Adrenal gland (tissue), 12 donors: ENCODE results near the gene NPC2. TPM values are rescaled to one million over a fixed set of nuclear protein-coding genes. Genes with fewer than 3 reads are reported as not detected.

Experiments
- DNase-seq, 7 donors: peaks; one replicate each; pipeline ENCODE4 v3.0.0-alpha.2; 2019 to 2020
- H3K27ac ChIP-seq, 5 donors: fragments of 200-600 bp; sonication (generic) in 4 of 5; 1 replicate in 3 of 5; 2 replicates in 2 of 5; pipeline versions ENCODE4 v1.5.1 to v1.8.0; 2016 to 2020; ENCODE audit warnings: mild to moderate bottlenecking in 1 of 5
- H3K27me3 ChIP-seq: fragments of 200-600 bp; 2 replicates; pipeline ENCODE4 v1.8.0; 2021
- H3K36me3 ChIP-seq, 2 donors: fragments of 200-600 bp; replicated peaks in 1 of 2; 1 replicate in 1 of 2; 2 replicates in 1 of 2; pipeline versions ENCODE4 v1.5.1 to v1.8.0; 2018 to 2022
- H3K4me1 ChIP-seq, 2 donors: fragments of 200-600 bp; replicated peaks in 1 of 2; 1 replicate in 1 of 2; 2 replicates in 1 of 2; pipeline versions ENCODE4 v1.5.1 to v1.8.0; 2018 to 2021
- H3K4me3 ChIP-seq, 4 donors: fragments of 200-600 bp; sonication (generic) in 3 of 4; one replicate each; pipeline ENCODE4 v1.5.1; 2016 to 2018
- H3K9me3 ChIP-seq, 3 donors: fragments of 200-600 bp; sonication (generic) in 1 of 3; replicated peaks in 1 of 3; 1 replicate in 2 of 3; 2 replicates in 1 of 3; pipeline versions ENCODE4 v1.5.1 to v1.8.0; 2016 to 2021
- POLR2A ChIP-seq, 2 donors: fragments of 450-650 bp; IDR thresholded peaks; one replicate each; pipeline ENCODE4 v1.6.1; 2017; ENCODE audit warnings: antibody characterized with exemption in 2 of 2, mild to moderate bottlenecking in 2 of 2, moderate library complexity in 1 of 2
- WGBS, 4 donors: extraction: QIAGEN DNeasy Blood & Tissue Kit in 2 of 4; methylation state at CpG; one replicate each; pipeline versions ENCODE4 v1.1.5 to v1.1.7; 2013 to 2017; 5-methylcytosine and 5-hydroxymethylcytosine counted together
- intact Hi-C, 2 donors: fragments of 100-400 bp; cut with DNase I; formaldehyde crosslinking; loops; one replicate each; pipeline versions ENCODE4 v1.14.1 to v1.15.0; 2022 to 2023
- polyA plus RNA-seq, 3 donors: library from polyadenylated mRNA; stranded (reverse); fragments of 200-250 nt in 2 of 3; fragments of 350-450 nt in 1 of 3; fragmentation: Illumina TruSeq in 1 of 3; extraction: RNeasy Lipid Tissue Mini Kit (QIAGEN cat#74804) in 1 of 3; gene quantifications; one replicate each; pipeline ENCODE4 v1.2.3, GENCODE V29; 2013 to 2014
- total RNA-seq, 9 donors: library from RNA; depleted of rRNA in 4 of 9; stranded (reverse); fragments of >200 nt in 4 of 9; fragments of 120-200 nt in 1 of 9; fragmentation: NEBNext Ultra II Directional in 1 of 9; extraction: Animal tissue kit (Norgen Biotek cat#: 25700) in 1 of 9; gene quantifications; one replicate each; pipeline versions ENCODE4 v1.1.0 to v1.2.4, GENCODE V29; 2013 to 2023
- TF ChIP-seq, protein P1 (sequence below), 6 experiments: fragments of 450-650 bp in 4 of 6; fragments of 200-600 bp in 2 of 6; sonication (generic) in 1 of 6; IDR thresholded peaks; 1 replicate in 5 of 6; 2 replicates in 1 of 6; pipeline versions ENCODE4 v1.5.1 to v1.8.0; 2016 to 2021; ENCODE audit warnings: antibody characterized with exemption in 6 of 6, mild to moderate bottlenecking in 2 of 6, moderate library complexity in 1 of 6
- donor health status: healthy with polysubstance abuse.
- donor health status: Bipolar disorder and iron deficiency.
- donor health status: DM: yes; HTN: yes; CAD: no.
- donor health status: DM: no; HTN: no; CAD: no.
- donor health status: DM: no; HTN: no; CAD: no.
- donor health status: DM: yes; HTN: yes; CAD: no.

The NPC2 gene
- total and polyA plus RNA-seq, 12 donors, result 140 to 1,243 (median 299) TPM

DNA sequence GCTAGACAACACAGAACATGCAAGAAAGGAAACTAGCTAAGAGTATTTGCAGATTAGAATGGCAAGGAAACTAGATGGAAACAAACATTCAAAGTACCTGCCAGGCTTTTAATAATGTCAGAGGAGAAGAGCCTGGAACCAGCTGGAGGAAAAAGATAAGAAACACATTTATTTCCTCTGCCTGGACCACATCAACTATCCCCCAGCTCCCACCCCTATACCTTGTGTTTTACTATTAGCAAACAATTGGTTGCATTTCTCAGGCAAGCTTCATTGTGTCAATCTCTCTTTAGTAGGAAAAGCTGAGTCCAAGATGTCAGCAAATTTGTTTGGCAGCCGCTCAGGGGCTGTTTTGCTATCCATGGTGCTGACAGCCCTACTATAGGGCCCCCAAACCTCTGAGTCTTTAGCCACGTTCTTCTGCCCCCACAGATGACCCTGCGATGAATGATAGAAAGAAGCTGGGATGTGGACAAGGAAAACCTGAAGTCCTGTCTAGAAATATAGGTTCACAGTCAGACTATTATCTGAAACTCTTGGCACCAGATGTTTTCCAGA lies 55.5 kb downstream of the NPC2 start:
- DNase-seq, result peak in 1 of 7 donors; percentile 7
- H3K27me3 ChIP-seq, result no peaks in the 10 kb centered on the region
- no peaks in the 10 kb centered on the region for H3K36me3 ChIP-seq
- intact Hi-C loops, result no loop called here
- H3K9me3 ChIP-seq, result no peaks in the 10 kb centered on the region
- 26 to 46% (median 28%) methylated on average over 3 of the region's 3 CpGs for WGBS, 4 donors
- no peaks in the 10 kb centered on the region for H3K4me1 ChIP-seq
- H3K4me3 ChIP-seq, result no peak overlapping the region
- no peak overlapping the region for H3K27ac ChIP-seq
- no peak for TF ChIP-seq POLR2A (IDR thresholded peaks at IDR 0.05)
- TF ChIP-seq, protein P1, sequence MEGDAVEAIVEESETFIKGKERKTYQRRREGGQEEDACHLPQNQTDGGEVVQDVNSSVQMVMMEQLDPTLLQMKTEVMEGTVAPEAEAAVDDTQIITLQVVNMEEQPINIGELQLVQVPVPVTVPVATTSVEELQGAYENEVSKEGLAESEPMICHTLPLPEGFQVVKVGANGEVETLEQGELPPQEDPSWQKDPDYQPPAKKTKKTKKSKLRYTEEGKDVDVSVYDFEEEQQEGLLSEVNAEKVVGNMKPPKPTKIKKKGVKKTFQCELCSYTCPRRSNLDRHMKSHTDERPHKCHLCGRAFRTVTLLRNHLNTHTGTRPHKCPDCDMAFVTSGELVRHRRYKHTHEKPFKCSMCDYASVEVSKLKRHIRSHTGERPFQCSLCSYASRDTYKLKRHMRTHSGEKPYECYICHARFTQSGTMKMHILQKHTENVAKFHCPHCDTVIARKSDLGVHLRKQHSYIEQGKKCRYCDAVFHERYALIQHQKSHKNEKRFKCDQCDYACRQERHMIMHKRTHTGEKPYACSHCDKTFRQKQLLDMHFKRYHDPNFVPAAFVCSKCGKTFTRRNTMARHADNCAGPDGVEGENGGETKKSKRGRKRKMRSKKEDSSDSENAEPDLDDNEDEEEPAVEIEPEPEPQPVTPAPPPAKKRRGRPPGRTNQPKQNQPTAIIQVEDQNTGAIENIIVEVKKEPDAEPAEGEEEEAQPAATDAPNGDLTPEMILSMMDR (IDR thresholded peaks at IDR 0.05), result no peak

GRCh38 chr14:74434294-74434693 lies 58.8 kb downstream of the NPC2 start:
- Histone ChIP-seq H3K4me1 (no peaks in the 10 kb centered on the region), H3K36me3 (no peaks in the 10 kb centered on the region), H3K9me3 (no peaks in the 10 kb centered on the region), H3K4me3 (no peak overlapping the region), H3K27me3 (no peaks in the 10 kb centered on the region), H3K27ac (no peak overlapping the region)
- no peak for DNase-seq
- TF ChIP-seq POLR2A (IDR thresholded peaks at IDR 0.05), result no peak
- TF ChIP-seq, protein P1 (IDR thresholded peaks at IDR 0.05), result no peak
- WGBS, 4 donors, result 31 to 47% (median 38%) methylated on average over 2 of the region's 2 CpGs
- intact Hi-C loops, result no loop called here

DNA sequence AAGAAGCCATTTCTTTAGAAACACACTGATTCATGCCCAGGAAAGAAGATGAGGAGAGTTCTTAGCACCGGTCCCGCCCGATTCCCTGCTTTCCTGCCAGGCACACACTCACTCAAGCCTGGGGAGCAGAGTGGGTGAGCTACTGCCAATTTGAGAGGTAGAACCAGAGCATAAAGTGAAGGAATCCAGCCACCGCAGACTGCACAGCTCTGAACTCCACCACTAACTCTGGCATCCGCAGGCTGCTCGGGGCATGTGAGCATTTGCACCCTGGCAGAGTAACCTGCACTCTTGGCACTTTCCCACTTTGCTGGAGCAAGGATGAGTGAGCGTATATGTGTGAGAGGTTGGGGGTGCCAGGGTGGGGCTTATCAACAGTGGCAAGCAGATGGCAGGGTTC lies 63.1 kb downstream of the NPC2 start:
- no peak for TF ChIP-seq POLR2A (IDR thresholded peaks at IDR 0.05)
- TF ChIP-seq, protein P1 (IDR thresholded peaks at IDR 0.05), result no peak
- Histone ChIP-seq H3K9me3 (no peaks in the 10 kb centered on the region), H3K36me3 (no peaks in the 10 kb centered on the region), H3K27me3 (peaks cover 3% of the 10 kb centered on the region), H3K4me3 (no peak overlapping the region), H3K27ac (no peak overlapping the region), H3K4me1 (peaks cover 0 to 6% of the 10 kb centered on the region in 2 donors)
- 80 to 96% (median 90%) methylated on average over 5 to 7 of the region's 7 CpGs for WGBS, 4 donors
- intact Hi-C loops, result no loop called here
- peak in 1 of 7 donors; percentile 31 for DNase-seq

Other genes with a start within 250 kb of the NPC2 start
- gene ABCD4, start 190.4 kb downstream of the NPC2 start, total RNA-seq, result 10 to 100 TPM; 31.2 to 90.7 (median 53.9) TPM
- 100 to 1,000 TPM in 1 of 3 donors, 10 to 100 TPM in 2; 18.4 to 111 (median 77.5) TPM for gene ABCD4, start 190.4 kb downstream of the NPC2 start, polyA plus RNA-seq
- under 1 TPM in 2 of 9 donors, not detected in 7; 0.11 to 0.23 TPM for gene VRTN, start 144.8 kb downstream of the NPC2 start, total RNA-seq
- not detected for gene VRTN, start 144.8 kb downstream of the NPC2 start, polyA plus RNA-seq
- gene SYNDIG1L, start 67.1 kb downstream of the NPC2 start, total RNA-seq, result under 1 TPM in 4 of 9 donors, not detected in 5; 0.06 to 0.51 (median 0.18) TPM
- gene SYNDIG1L, start 67.1 kb downstream of the NPC2 start, polyA plus RNA-seq, result under 1 TPM; 0.05 to 0.27 (median 0.24) TPM
- 10 to 100 TPM; 13.2 to 63.6 (median 48.3) TPM for gene ISCA2, start 460 bp upstream of the NPC2 start, total RNA-seq
- 10 to 100 TPM; 20.7 to 50.4 (median 21.5) TPM for gene ISCA2, start 460 bp upstream of the NPC2 start, polyA plus RNA-seq
- gene LTBP2, start 118.9 kb upstream of the NPC2 start, total RNA-seq, result 10 to 100 TPM in 2 of 9 donors, 1 to 10 TPM in 7; 2.3 to 17.0 (median 7.3) TPM
- gene LTBP2, start 118.9 kb upstream of the NPC2 start, polyA plus RNA-seq, result 1 to 10 TPM; 2.1 to 2.4 (median 2.2) TPM
- gene AREL1, start 219.8 kb upstream of the NPC2 start, total RNA-seq, result 10 to 100 TPM; 17.6 to 36.7 (median 31.6) TPM
- 10 to 100 TPM; 13.0 to 27.5 (median 13.4) TPM for gene AREL1, start 219.8 kb upstream of the NPC2 start, polyA plus RNA-seq
- gene FCF1, start 219.8 kb upstream of the NPC2 start, total RNA-seq, result 10 to 100 TPM; 12.4 to 53.0 (median 40.3) TPM
- gene FCF1, start 219.8 kb upstream of the NPC2 start, polyA plus RNA-seq, result 10 to 100 TPM in 1 of 3 donors, 1 to 10 TPM in 2; 2.9 to 61.4 (median 9.9) TPM